Parathyroid adenoma (tissue), 2 donors: ENCODE data around the gene UFSP2.

Experiments used
- H2AFZ ChIP-seq: fragments of 300-600 bp; sonication (generic); one replicate; pipeline ENCODE4 v1.7.0; 2017; ENCODE audit warnings: antibody characterized with exemption, mild to moderate bottlenecking
- H3K27ac ChIP-seq: fragments of 300-600 bp; sonication (generic); one replicate; pipeline ENCODE4 v1.7.0; 2017
- H3K27me3 ChIP-seq: fragments of 300-600 bp; sonication (generic); one replicate; pipeline ENCODE4 v1.7.0; 2017; ENCODE audit warnings: low read length; ENCODE audit not compliant: control insufficient read depth, insufficient read depth
- H3K36me3 ChIP-seq: fragments of 300-600 bp; sonication (generic); one replicate; pipeline ENCODE4 v1.7.0; 2017; ENCODE audit warnings: low read length; ENCODE audit not compliant: control insufficient read depth, insufficient read depth
- H3K4me1 ChIP-seq: fragments of 300-600 bp; sonication (generic); one replicate; pipeline ENCODE4 v1.7.0; 2017; ENCODE audit warnings: control low read depth
- H3K4me2 ChIP-seq: fragments of 300-600 bp; sonication (generic); one replicate; pipeline ENCODE4 v1.7.0; 2017; ENCODE audit warnings: low read length
- H3K4me3 ChIP-seq: fragments of 300-600 bp; sonication (generic); one replicate; pipeline ENCODE4 v1.7.0; 2017; ENCODE audit warnings: low read depth, low read length
- H3K79me2 ChIP-seq: fragments of 300-600 bp; sonication (generic); one replicate; pipeline ENCODE4 v1.7.0; 2017; ENCODE audit warnings: control low read depth
- H3K9ac ChIP-seq: fragments of 300-600 bp; sonication (generic); one replicate; pipeline ENCODE4 v1.7.0; 2017; ENCODE audit warnings: mild to moderate bottlenecking
- H3K9me3 ChIP-seq: fragments of 300-600 bp; sonication (generic); one replicate; pipeline ENCODE4 v1.7.0; 2017; ENCODE audit warnings: low read length; ENCODE audit not compliant: control insufficient read depth
- TF ChIP-seq, protein P1 (sequence below): fragments of 300-600 bp; sonication (generic); IDR thresholded peaks from one replicate; pipeline ENCODE4 v1.7.0; 2017; ENCODE audit warnings: antibody characterized with exemption, mild to moderate bottlenecking
- donor health status: primary hyperparathyroidism.

The UFSP2 gene

DNA sequence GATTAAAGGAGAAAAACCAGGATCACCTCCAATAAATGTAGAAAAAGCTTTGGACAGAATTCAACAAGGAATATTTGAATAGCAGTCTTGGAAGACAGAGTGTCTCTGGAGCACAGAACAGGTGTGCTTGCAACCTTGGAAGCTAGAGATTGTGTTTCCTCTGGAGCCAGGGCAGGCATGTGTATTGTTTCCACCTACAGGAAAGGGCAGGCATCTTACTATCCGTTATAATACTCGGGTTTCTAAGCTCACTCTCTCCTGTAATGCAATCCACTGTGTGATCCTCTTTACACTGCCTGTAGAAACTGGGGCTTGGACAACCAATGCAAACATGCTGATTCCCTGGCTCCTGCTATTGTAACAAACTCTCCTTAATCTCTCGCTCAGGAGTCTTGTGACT is 31.4 kb upstream of the UFSP2 start:
- H3K27ac ChIP-seq, result no peak overlapping the region
- H3K27me3 ChIP-seq, result no peaks in the 10 kb centered on the region
- TF ChIP-seq, protein P1, sequence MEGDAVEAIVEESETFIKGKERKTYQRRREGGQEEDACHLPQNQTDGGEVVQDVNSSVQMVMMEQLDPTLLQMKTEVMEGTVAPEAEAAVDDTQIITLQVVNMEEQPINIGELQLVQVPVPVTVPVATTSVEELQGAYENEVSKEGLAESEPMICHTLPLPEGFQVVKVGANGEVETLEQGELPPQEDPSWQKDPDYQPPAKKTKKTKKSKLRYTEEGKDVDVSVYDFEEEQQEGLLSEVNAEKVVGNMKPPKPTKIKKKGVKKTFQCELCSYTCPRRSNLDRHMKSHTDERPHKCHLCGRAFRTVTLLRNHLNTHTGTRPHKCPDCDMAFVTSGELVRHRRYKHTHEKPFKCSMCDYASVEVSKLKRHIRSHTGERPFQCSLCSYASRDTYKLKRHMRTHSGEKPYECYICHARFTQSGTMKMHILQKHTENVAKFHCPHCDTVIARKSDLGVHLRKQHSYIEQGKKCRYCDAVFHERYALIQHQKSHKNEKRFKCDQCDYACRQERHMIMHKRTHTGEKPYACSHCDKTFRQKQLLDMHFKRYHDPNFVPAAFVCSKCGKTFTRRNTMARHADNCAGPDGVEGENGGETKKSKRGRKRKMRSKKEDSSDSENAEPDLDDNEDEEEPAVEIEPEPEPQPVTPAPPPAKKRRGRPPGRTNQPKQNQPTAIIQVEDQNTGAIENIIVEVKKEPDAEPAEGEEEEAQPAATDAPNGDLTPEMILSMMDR, result no peak
- H3K9me3 ChIP-seq, result no peaks in the 10 kb centered on the region
- H3K4me2 ChIP-seq, result no peak overlapping the region
- no peak overlapping the region for H3K4me3 ChIP-seq
- no peak overlapping the region for H3K9ac ChIP-seq
- H3K36me3 ChIP-seq, result no peaks in the 10 kb centered on the region
- H2AFZ ChIP-seq, result no peak overlapping the region
- no peaks in the 10 kb centered on the region for H3K4me1 ChIP-seq
- H3K79me2 ChIP-seq, result no peaks in the 10 kb centered on the region

DNA sequence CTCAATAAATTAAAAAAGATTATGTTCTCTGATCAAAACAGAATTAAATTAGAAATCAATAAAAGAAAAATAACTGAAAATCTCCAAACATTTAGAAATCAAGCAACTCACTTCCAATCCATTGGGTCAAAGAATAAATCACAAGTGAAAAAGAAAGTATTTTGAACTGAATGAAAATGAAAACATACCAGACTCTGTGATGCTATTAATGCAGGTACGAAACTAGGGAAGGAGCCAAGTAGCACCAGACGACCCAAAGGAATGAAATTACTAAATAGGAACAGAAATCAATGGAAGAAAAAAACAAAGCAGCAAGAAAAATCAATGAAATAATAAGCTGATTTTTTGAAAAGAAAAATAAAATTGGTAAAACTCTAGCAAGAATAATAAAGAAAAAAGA is 30.4 kb upstream of the UFSP2 start:
- H3K79me2 ChIP-seq, result no peaks in the 10 kb centered on the region
- TF ChIP-seq, protein P1, result no peak
- H3K4me3 ChIP-seq, result no peak overlapping the region
- H3K27me3 ChIP-seq, result no peaks in the 10 kb centered on the region
- no peaks in the 10 kb centered on the region for H3K9me3 ChIP-seq
- no peaks in the 10 kb centered on the region for H3K4me1 ChIP-seq
- no peak overlapping the region for H2AFZ ChIP-seq
- H3K4me2 ChIP-seq, result no peak overlapping the region
- no peak overlapping the region for H3K9ac ChIP-seq
- no peak overlapping the region for H3K27ac ChIP-seq
- no peaks in the 10 kb centered on the region for H3K36me3 ChIP-seq

DNA sequence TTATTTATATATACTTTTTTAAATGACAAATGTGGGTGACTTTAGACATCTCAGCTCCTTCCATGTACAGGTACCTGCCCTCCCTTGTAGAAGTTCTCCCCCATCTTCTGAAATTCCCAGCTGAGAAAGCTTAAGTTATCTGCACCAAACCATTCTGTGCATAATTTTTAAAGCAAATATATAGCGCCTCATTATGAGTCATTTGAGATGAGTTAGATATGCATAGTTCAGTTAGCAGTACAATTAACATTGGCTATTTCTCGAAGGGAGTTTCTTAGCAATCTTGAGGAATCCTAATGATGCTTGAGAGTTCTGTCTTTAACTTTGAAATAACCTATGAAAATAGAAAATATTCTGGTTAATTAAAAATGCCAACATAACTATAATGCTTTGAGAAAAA is 19.4 kb upstream of the UFSP2 start:
- TF ChIP-seq, protein P1, result no peak
- no peak overlapping the region for H3K4me3 ChIP-seq
- H3K36me3 ChIP-seq, result no peaks in the 10 kb centered on the region
- H2AFZ ChIP-seq, result no peak overlapping the region
- H3K27me3 ChIP-seq, result no peaks in the 10 kb centered on the region
- H3K4me2 ChIP-seq, result no peak overlapping the region
- H3K4me1 ChIP-seq, result no peaks in the 10 kb centered on the region
- H3K9me3 ChIP-seq, result no peaks in the 10 kb centered on the region
- H3K27ac ChIP-seq, result no peak overlapping the region
- H3K9ac ChIP-seq, result no peak overlapping the region
- no peaks in the 10 kb centered on the region for H3K79me2 ChIP-seq

DNA sequence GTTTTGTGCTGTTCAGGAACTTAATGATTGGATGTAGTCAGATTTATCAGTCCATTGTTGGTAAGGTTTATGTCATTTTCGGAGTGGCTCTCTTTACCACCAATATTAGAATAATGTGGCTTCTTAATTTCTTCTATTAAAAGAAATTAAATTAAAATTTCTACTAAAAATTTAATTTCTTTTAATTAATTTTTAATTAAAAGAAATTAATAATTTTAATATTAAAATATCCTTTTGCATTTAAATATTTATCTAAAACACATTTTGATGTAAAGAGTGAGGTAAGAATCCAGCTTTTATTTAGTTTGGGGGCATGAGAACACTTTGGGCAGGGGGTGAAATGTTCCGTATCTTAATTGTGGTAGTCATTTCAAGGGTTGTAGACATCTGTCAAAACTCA is 15.7 kb upstream of the UFSP2 start:
- Histone ChIP-seq H3K27ac (no peak overlapping the region), H3K9me3 (no peaks in the 10 kb centered on the region), H3K4me1 (no peaks in the 10 kb centered on the region), H3K79me2 (no peaks in the 10 kb centered on the region), H3K4me2 (no peak overlapping the region), H3K27me3 (no peaks in the 10 kb centered on the region), H2AFZ (no peak overlapping the region), H3K9ac (no peak overlapping the region), H3K4me3 (no peak overlapping the region), H3K36me3 (no peaks in the 10 kb centered on the region)
- TF ChIP-seq, protein P1, result no peak

DNA sequence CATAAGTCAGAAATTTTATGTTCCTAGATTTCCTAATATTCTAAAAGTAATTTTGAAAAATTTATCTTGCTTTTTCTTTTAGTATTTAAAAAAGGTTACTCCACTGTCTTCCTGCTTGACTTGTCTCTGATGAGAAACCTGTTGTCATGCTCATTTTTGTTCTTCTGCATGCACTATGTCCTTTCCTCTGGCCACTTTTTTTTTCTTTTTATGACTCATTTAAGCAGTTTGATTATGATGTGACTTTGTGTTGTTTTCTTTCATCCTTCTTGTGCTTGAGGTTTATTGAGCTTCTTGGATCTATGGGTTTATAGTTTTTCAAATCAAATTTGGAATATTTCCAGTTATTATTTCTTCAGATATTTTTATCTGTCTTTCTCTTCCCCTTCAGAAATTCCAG is 12.0 kb upstream of the UFSP2 start:
- Histone ChIP-seq H3K79me2 (no peaks in the 10 kb centered on the region), H3K9ac (no peak overlapping the region), H3K4me1 (no peaks in the 10 kb centered on the region), H3K27me3 (no peaks in the 10 kb centered on the region), H3K36me3 (no peaks in the 10 kb centered on the region), H3K27ac (no peak overlapping the region), H3K4me2 (no peak overlapping the region), H2AFZ (no peak overlapping the region), H3K4me3 (no peak overlapping the region), H3K9me3 (no peaks in the 10 kb centered on the region)
- TF ChIP-seq, protein P1, result no peak
